ENCODE results near the gene AK5. TPM values are rescaled to one million over a fixed set of nuclear protein-coding genes. Genes with fewer than 3 reads are reported as not detected.

The AK5 gene
- total RNA-seq, 1 donor from 2014 or later: not detected

- no peaks in the 10 kb centered on the region for H3K36me3 Mint-ChIP-seq
- H3K4me3 Mint-ChIP-seq: no peak overlapping the region
- no peak overlapping the region for H3K27ac Mint-ChIP-seq
- no peak for DNase-seq (ENCODE audit: low spot score in 2 of 2, unreplicated experiment in 2 of 2)
- H3K9me3 Mint-ChIP-seq: no peaks in the 10 kb centered on the region
- no peak for TF ChIP-seq CTCF (IDR thresholded peaks at IDR 0.05; ENCODE audit: unreplicated experiment)
- no peaks in the 10 kb centered on the region for H3K27me3 Mint-ChIP-seq (ENCODE audit: low read depth)
- H3K4me1 Mint-ChIP-seq: peaks cover 15% of the 10 kb centered on the region
Measured at GRCh38 chr1:77468257-77468948, 186.6 kb downstream of the AK5 start.

GRCh38 chr1:77468949-77469710 lies 187.3 kb downstream of the AK5 start:
- Mint-ChIP-seq H3K4me1 (peaks cover 10% of the 10 kb centered on the region), H3K9me3 (no peaks in the 10 kb centered on the region), H3K36me3 (no peaks in the 10 kb centered on the region), H3K4me3 (no peak overlapping the region), H3K27ac (no peak overlapping the region), H3K27me3 (ENCODE audit: low read depth) (no peaks in the 10 kb centered on the region)
- DNase-seq (ENCODE audit: low spot score in 2 of 2, unreplicated experiment in 2 of 2): no peak
- no peak for TF ChIP-seq CTCF (IDR thresholded peaks at IDR 0.05; ENCODE audit: unreplicated experiment)

GRCh38 chr1:77471691-77472090 lies 189.9 kb downstream of the AK5 start:
- no peak for TF ChIP-seq CTCF (IDR thresholded peaks at IDR 0.05; ENCODE audit: unreplicated experiment)
- H3K27me3 Mint-ChIP-seq (ENCODE audit: low read depth): no peaks in the 10 kb centered on the region
- no peak overlapping the region for H3K27ac Mint-ChIP-seq
- no peaks in the 10 kb centered on the region for H3K36me3 Mint-ChIP-seq
- no peak for DNase-seq (ENCODE audit: low spot score in 2 of 2, unreplicated experiment in 2 of 2)
- H3K9me3 Mint-ChIP-seq: no peaks in the 10 kb centered on the region
- no peaks in the 10 kb centered on the region for H3K4me1 Mint-ChIP-seq
- no peak overlapping the region for H3K4me3 Mint-ChIP-seq

GRCh38 chr1:77473690-77474089 lies 191.9 kb downstream of the AK5 start:
- no peaks in the 10 kb centered on the region for H3K36me3 Mint-ChIP-seq
- DNase-seq (ENCODE audit: low spot score in 2 of 2, unreplicated experiment in 2 of 2): no peak
- no peaks in the 10 kb centered on the region for H3K27me3 Mint-ChIP-seq (ENCODE audit: low read depth)
- H3K4me1 Mint-ChIP-seq: no peaks in the 10 kb centered on the region
- H3K4me3 Mint-ChIP-seq: no peak overlapping the region
- no peaks in the 10 kb centered on the region for H3K9me3 Mint-ChIP-seq
- no peak for TF ChIP-seq CTCF (IDR thresholded peaks at IDR 0.05; ENCODE audit: unreplicated experiment)
- H3K27ac Mint-ChIP-seq: no peak overlapping the region

- no peak for DNase-seq (ENCODE audit: low spot score in 2 of 2, unreplicated experiment in 2 of 2)
- no peak for TF ChIP-seq CTCF (IDR thresholded peaks at IDR 0.05; ENCODE audit: unreplicated experiment)
- no peaks in the 10 kb centered on the region for H3K9me3 Mint-ChIP-seq
- no peaks in the 10 kb centered on the region for H3K36me3 Mint-ChIP-seq
- H3K4me3 Mint-ChIP-seq: no peak overlapping the region
- no peak overlapping the region for H3K27ac Mint-ChIP-seq
- no peaks in the 10 kb centered on the region for H3K27me3 Mint-ChIP-seq (ENCODE audit: low read depth)
- no peaks in the 10 kb centered on the region for H3K4me1 Mint-ChIP-seq
Measured at GRCh38 chr1:77475641-77476040, 193.8 kb downstream of the AK5 start.
